NOMO-1 (cell line): ENCODE results near the gene SHMT2.

Experiments
- DNase-seq, 2 experiments: peaks; one replicate each; lab custom pipeline; 2025; ENCODE audit not compliant: unreplicated experiment in 2 of 2; lab: John Stamatoyannopoulos, UW

The SHMT2 gene

DNA sequence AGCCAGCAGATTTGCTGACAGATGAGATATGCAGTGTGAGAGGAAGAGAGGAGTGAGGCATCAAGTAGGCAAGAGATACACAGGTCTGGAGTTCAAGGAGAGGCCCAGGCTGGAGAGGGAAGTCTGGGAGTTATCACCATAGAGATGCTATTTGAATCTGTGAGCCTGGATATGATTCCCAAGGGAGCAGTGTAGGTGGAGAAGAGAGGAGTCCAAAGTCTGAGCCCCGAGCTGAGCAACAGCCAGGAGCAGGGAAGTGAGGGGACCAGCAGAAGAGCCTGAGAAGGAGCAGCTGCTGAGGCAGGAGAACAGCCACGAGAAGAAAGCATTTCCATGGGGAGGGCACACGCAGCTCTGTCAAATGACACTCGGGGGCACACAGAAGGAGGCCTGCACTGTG lies 33.1 kb upstream of the SHMT2 start:
- no peak for DNase-seq

DNA sequence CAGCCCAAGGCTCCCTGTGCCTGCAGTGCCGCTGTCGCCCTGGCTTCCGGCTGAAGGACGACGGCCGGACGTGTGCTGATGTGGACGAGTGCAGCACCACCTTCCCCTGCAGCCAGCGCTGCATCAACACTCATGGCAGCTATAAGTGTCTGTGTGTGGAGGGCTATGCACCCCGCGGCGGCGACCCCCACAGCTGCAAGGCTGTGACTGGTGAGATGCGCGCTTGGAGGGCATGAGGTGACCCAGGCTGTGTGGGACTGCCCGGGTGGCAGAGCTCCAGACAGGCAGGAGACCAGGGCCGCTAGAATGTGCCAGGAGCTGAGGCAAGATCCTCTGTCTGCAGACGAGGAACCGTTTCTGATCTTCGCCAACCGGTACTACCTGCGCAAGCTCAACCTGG lies 32.6 kb upstream of the SHMT2 start:
- no peak for DNase-seq

DNA sequence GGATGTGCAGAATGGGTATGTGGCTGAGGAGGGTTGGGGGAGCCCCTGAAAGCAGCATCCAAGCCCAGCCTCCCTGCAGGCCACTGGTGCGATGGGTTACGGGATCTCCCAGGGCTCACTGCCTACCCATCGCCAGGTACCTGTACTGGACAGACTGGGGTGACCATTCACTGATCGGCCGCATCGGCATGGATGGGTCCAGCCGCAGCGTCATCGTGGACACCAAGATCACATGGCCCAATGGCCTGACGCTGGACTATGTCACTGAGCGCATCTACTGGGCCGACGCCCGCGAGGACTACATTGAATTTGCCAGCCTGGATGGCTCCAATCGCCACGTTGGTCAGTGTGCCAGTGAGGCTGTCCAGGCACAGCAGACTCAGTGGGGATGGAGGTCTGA lies 31.2 kb upstream of the SHMT2 start:
- DNase-seq, result no peak

DNA sequence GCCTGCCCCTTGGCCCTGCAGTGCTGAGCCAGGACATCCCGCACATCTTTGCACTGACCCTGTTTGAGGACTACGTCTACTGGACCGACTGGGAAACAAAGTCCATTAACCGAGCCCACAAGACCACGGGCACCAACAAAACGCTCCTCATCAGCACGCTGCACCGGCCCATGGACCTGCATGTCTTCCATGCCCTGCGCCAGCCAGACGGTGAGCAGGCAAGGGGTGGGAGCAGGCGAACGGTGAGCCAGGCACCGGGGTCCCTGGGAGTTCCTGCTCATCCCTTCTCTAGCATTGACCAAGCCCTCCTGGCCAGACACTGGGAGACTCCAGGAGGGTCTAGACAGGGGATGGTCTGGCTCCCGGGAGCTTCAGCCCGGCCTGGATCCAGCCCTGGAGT lies 30.3 kb upstream of the SHMT2 start:
- no peak for DNase-seq

DNA sequence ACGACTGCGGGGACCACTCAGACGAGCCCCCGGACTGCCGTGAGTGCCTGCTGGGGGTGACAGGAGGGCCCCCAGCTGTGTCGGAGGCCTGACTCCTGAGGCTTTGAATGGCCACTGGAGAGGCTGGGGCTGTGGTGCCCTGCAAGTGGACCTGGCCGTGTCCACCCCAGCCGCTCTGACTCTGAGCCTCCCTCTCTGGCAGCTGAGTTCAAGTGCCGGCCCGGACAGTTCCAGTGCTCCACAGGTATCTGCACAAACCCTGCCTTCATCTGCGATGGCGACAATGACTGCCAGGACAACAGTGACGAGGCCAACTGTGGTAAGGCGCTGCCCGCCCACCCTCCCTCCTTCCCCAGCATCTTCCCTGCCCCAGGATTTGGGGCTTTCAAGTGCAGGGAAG lies 29.0 kb upstream of the SHMT2 start:
- DNase-seq, result no peak

DNA sequence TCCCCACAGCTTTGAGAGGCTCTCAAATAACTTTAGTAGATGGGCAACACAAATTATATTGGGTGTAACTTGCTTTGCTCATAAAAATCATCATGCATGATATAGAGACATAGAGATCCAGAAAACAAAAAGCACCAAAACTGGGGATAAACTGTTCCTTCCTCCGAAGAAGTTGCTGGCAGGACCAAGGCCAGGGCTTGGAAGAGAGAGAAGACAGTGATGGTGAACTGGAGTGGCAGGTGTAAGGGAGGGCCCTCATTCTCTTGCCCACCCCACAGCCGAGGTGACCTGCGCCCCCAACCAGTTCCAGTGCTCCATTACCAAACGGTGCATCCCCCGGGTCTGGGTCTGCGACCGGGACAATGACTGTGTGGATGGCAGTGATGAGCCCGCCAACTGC lies 28.3 kb upstream of the SHMT2 start:
- no peak for DNase-seq

DNA sequence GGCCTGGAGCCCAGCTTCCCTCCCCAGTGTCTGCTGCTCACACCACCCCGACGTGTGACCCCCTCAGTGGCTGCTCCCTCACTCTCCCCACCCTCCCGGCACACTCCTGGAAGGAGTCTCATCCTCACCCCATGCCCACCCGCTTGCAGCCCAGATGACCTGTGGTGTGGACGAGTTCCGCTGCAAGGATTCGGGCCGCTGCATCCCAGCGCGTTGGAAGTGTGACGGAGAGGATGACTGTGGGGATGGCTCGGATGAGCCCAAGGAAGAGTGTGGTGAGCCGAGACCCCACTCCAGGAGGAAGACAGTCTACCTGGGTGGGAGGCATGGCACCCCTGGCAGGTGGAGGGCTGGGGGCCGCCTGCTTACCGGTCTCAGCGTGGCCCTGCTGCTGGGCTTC lies 27.9 kb upstream of the SHMT2 start:
- DNase-seq, result no peak

DNA sequence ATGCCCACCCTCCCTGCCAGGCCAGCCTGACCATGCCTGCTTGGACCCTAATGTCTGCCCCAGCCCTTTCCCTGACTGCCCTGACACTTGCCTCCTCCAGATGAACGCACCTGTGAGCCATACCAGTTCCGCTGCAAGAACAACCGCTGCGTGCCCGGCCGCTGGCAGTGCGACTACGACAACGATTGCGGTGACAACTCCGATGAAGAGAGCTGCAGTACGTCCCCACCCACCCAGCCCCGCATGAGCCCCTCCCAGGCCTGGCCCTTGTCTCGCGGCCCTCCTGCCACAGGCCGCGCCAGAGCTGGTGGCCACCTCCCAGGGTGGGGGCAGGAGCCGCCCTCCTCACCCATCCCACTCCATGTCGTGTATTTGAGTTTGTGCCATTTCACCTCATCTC lies 27.2 kb upstream of the SHMT2 start:
- no peak for DNase-seq

DNA sequence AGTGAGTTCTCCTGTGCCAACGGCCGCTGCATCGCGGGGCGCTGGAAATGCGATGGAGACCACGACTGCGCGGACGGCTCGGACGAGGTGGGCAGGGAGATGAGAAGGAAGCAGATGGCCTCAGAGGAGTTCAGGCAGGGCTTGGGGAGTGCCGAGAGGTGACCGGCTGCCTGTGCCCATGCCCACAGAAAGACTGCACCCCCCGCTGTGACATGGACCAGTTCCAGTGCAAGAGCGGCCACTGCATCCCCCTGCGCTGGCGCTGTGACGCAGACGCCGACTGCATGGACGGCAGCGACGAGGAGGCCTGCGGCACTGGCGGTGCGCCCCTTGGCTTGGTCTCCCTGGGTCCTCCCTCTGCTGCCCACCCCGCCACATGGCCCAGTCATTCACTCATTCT lies 26.3 kb upstream of the SHMT2 start:
- DNase-seq, result no peak

DNA sequence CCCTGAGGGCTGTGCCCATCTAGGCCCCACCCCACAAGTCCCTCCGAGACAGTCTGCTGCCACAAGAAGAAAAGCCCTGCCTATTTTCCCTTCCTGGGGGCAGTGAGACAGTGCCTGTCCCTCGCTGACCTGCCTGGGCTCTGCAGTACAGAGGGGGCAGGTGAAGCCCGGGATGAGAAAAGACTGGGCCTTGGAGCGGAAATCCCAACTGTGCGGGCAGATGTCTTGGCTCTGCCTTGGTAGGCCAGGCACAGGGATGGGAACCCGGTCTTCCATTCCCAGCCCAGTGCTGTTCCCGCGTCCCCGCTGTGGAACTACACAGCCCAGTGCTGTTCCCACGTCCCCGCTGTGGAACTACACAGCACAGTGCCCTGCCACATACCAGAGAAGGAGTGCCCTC lies 25.7 kb upstream of the SHMT2 start:
- DNase-seq, result no peak

DNA sequence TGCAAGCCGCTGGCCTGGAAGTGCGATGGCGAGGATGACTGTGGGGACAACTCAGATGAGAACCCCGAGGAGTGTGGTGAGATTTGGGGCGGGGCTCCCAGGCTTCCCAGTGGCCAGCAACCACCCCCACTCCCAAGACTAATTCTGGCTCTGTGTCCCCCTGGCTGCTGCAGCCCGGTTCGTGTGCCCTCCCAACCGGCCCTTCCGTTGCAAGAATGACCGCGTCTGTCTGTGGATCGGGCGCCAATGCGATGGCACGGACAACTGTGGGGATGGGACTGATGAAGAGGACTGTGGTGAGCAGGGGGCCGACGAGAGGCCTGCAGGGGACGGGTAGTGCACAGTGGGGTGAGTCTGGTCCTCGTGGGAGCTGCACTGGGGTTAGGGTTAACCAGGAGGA lies 25.1 kb upstream of the SHMT2 start:
- DNase-seq, result no peak

DNA sequence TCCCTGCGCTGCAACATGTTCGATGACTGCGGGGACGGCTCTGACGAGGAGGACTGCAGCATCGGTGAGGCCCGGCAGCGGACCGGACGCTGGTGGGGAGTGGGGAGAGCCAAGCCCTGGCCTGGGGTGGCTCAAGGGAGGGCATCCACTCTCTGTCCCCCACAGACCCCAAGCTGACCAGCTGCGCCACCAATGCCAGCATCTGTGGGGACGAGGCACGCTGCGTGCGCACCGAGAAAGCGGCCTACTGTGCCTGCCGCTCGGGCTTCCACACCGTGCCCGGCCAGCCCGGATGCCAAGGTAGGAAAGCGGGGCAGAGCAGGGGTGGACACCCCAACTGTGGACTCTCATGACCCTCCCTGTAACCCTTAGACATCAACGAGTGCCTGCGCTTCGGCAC lies 24.3 kb upstream of the SHMT2 start:
- no peak for DNase-seq

DNA sequence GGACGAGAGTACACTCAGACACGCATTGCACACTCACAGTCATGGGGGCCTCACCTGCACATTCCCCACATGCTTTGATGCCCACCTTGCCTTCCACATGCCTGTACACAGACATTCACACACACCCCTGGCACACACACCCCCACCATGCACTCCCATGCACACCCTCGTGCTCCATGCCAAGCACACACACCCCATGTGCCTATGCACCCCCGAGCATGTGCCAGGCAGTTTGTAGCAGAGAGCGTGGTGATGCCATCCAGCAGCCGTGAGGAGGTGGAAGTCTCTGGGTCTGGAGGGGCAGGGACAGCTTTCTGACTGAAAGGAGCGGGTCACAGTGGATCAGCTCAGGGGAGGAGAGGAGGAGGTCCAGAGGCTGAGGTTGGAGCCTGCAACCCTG lies 23.6 kb upstream of the SHMT2 start:
- no peak for DNase-seq

DNA sequence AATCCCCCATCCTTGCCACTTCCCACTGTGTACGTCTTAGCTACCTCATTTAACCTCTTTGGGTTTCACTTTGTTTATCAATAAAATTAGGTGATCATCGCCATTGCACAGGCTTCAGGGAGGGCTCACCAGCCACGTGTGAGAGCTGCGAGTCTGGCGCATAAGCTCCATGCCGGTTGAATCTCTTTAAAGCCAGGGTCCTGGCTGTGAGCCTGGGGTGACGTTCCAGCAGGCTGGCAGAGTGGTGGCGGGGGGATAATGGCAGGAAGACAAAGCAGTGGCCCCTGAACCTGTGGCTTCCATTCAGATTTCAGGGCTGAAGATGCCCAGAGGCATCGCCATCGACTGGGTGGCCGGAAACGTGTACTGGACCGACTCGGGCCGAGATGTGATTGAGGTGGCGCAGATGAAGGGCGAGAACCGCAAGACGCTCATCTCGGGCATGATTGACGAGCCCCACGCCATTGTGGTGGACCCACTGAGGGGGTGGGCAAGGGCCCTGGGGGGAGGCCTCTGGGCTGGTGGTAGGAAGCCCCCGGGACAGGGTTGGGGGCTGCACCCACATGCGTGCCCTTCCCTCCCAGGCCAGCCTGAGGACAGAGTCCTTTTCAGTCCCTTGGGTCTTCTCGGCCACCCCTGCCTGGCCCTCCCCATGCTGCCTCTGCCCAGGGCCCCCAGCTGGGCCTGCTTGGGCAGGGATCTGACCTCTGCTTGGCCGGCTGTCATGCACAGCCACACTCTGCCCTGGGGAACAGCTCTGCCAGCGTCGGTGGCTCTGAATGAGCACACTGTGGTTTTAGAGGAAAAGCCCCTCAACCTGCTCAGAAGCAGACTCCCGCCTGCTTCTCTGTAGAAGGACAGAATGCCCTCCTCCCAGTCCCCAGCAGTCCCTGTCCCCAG lies 21.5 kb upstream of the SHMT2 start:
- DNase-seq, result no peak

DNA sequence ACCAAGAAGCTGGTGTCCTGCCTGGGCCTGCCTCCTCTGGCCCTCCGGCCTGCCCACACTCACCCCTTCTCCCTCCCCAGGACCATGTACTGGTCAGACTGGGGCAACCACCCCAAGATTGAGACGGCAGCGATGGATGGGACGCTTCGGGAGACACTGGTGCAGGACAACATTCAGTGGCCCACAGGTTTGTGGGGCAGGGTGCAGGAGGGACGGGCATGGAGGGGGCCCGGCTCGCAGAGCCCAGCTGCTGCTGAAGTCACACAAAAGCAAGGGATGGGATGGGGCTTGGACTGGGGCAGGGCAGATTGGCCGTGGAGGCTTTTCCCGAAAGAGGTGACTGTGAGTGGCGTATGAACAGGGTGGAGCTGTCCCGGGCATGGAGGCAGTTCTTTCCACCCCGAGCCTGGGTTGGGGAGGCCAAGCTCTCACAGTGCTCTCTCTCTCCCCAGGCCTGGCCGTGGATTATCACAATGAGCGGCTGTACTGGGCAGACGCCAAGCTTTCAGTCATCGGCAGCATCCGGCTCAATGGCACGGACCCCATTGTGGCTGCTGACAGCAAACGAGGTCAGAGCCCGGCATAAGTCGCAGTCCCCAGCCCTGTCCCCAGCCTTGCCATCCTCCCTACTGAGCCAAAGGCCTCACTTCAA lies 20.8 kb upstream of the SHMT2 start:
- no peak for DNase-seq

DNA sequence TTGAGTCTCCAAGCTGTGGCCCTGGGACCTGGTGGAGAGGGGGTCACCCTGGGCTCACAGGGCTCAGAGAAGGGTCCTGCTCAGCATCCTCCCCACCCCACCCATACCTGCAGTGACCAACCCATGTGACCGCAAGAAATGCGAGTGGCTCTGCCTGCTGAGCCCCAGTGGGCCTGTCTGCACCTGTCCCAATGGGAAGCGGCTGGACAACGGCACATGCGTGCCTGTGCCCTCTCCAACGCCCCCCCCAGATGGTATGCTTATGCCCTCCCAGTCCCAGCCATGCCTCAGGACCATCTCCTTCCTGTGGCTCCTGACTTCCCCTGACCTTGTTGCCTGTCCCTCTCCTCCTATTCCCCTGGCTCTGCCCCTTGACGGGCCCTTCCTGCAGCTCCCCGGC lies 19.6 kb upstream of the SHMT2 start:
- DNase-seq, result no peak

DNA sequence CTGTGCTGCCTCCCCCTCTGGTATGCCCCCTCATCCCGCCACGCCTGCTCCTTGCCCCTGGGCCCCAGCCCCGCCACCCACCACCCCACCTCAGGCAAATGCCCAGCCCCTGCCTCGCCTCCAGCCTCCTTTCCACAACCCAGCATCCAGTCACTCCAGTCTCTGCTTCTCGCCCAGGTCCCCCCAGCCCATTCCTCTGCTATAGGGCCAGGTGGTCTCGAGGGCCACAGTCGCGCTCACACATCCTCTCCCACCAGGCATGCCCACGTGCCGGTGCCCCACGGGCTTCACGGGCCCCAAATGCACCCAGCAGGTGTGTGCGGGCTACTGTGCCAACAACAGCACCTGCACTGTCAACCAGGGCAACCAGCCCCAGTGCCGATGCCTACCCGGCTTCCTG lies 19.1 kb upstream of the SHMT2 start:
- DNase-seq, result no peak

DNA sequence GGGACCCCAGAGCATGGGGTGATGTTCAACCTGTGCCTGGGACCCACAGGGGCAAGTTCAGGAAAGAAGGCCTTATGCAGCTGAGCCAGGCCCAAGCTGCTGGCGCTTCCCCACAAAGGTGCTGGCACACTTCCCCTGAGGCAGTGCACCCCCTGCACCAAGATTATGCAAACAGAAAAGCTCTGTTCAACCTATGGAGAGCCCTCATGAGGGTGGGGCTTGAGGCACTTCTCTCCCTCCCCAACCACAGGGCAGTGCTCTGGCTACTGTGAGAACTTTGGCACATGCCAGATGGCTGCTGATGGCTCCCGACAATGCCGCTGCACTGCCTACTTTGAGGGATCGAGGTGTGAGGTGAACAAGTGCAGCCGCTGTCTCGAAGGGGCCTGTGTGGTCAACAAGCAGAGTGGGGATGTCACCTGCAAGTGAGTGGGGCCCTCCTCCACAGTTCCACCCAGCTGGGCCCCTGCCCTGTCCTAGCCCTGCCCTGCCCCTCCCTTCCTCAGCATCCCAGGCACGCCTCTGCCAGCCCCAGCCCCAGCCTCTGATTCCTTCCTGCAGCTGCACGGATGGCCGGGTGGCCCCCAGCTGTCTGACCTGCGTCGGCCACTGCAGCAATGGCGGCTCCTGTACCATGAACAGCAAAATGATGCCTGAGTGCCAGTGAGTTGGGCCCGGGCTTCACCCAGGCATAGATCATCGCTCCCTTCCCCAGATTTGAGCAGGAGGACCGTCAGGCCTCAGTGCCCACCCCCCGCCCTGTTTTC lies 18.4 kb upstream of the SHMT2 start:
- DNase-seq, result peak; percentile 17 to 28

DNA sequence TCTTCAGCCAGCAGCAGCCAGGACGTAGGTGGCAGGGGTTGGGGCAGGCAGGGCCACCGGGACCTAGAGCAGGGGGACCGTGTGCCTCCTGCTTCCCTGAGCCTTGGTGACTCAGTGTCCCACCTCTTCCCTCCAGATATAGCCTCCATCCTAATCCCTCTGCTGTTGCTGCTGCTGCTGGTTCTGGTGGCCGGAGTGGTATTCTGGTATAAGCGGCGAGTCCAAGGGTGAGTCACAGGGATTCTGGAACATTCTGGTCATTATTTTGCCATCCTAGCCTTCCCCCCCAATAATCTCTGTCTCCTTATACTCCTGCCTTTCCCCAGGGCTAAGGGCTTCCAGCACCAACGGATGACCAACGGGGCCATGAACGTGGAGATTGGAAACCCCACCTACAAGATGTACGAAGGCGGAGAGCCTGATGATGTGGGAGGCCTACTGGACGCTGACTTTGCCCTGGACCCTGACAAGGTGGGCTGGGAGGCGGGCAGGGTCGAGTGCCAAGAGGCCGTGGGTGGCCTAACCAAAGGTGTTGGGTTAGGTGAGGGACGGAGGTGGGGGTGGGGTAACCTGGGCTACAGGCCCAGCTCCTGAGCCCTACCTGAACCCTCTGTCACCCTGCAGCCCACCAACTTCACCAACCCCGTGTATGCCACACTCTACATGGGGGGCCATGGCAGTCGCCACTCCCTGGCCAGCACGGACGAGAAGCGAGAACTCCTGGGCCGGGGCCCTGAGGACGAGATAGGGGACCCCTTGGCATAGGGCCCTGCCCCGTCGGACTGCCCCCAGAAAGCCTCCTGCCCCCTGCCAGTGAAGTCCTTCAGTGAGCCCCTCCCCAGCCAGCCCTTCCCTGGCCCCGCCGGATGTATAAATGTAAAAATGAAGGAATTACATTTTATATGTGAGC lies 17.5 kb upstream of the SHMT2 start:
- DNase-seq, result no peak

DNA sequence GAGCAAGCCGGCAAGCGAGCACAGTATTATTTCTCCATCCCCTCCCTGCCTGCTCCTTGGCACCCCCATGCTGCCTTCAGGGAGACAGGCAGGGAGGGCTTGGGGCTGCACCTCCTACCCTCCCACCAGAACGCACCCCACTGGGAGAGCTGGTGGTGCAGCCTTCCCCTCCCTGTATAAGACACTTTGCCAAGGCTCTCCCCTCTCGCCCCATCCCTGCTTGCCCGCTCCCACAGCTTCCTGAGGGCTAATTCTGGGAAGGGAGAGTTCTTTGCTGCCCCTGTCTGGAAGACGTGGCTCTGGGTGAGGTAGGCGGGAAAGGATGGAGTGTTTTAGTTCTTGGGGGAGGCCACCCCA lies 16.8 kb upstream of the SHMT2 start:
- DNase-seq, result no peak
